IPS-NIHi7 (cell line): ENCODE data around the gene ANKRD11.
"Not testable (repeated sequence)": the region's sequence is repeated elsewhere in the genome, so short reads cannot be mapped to it uniquely, and the experiment has no call there.

Experiments used
- DNase-seq: peaks from one replicate; pipeline ENCODE4 v3.0.0; 2012; ENCODE audit warnings: mixed read lengths; ENCODE audit errors: extremely low spot score

The ANKRD11 gene

DNA sequence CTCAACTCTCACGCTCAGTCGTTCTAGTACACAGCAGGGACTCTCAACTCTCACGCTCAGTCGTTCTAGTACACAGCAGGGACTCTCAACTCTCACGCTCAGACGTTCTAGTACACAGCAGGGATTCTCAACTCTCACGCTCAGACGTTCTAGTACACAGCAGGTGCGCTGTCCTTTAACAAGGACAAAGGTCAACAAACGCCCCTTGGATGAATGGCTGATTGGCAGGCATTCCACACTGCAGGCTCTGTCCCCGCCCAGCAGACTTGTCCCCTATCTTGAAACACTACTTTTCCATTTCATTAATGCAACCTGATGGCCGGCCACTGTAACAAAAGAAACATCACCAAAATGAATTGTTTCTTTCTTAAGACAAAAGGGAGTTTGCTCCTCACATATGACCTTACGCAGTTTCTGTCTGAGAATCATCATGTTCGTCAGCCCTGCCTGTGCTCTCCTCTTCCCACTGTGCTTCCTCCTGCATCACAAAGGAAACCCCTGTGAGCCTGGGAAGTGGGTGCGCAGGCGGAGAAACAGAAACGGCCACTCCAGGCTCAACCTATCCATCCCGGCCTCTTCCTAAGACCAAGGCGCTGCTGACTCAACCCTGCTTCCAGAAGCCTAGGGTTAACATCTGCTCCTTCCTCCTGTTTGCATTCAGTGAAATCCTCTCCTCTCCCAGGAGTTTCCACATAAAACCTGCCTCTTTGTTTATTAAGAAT is 59.8 kb downstream of the ANKRD11 start:
- no peak for DNase-seq

DNA sequence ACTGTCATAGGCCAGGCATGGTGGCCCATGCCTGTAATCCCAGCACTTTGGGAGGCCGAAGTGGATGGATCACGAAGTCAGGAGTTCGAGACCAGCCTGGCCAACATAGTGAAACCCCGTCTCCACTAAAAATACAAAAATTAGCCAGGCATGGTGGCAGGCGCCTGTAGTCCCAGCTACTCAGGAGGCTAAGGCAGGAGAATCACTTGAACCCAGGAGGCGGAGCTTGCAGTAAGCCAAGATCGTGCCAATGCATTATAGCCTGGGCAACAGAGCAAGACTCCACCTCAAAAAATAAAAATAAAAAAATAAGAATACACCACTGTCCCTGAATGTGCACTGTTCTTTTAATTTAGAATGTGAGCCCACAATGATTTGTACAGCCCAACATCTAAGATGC is 61.8 kb downstream of the ANKRD11 start:
- not testable (repeated sequence) for DNase-seq

DNA sequence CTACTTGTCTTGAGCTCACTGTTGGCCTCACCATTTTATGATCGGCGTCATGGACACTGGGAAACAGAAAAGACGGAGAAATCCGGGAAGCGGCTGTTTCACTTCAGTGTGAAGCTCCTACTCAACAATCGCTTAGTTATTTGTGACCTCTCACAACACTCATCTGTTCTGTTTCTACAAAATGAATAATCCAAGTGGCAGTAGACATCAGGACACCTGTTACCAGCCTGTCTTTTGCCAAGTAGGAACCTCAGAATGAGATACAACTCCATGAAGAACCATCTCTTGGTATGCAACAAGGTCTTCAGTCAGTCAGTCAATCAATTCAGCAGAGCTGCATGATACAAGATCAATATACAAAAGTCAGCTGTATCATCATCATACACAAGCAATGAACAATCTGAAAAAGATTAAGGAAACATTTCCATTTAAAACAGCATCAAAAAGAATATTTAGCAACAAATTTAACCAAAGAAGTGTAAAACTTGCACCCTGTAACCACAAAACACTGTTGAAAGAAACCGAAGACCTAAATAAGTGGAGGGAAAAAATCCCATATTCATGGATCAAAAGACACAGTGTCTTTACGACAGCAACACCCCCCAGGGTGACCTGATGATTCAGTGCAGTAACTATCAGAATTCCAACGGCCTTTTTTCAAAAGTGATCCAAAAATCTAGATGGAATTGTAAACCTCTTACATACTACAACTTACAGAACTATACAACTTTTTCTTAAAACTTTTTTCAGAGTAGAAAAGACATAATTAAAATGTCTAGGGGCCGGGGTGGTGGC is 63.4 kb downstream of the ANKRD11 start:
- no peak for DNase-seq

DNA sequence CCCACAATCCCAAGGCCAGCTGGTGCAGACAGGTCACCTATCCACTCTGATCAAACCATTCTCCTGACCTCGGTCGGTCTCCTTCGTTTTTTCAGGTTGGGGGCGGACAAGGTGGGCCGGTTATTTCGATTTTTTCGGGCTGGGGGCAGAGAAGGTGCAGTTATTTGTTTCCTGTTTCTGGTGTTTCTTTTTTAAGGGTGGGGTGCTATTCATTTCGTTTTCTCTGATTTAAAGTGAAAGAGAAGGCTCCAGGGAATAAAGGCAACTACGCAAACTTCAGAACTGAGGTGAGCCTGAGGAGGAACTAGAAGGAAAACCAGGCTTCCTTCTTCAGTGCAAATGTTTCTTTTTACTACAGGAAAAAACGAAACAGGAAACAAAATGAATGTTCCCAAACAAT is 64.8 kb downstream of the ANKRD11 start:
- DNase-seq: no peak

DNA sequence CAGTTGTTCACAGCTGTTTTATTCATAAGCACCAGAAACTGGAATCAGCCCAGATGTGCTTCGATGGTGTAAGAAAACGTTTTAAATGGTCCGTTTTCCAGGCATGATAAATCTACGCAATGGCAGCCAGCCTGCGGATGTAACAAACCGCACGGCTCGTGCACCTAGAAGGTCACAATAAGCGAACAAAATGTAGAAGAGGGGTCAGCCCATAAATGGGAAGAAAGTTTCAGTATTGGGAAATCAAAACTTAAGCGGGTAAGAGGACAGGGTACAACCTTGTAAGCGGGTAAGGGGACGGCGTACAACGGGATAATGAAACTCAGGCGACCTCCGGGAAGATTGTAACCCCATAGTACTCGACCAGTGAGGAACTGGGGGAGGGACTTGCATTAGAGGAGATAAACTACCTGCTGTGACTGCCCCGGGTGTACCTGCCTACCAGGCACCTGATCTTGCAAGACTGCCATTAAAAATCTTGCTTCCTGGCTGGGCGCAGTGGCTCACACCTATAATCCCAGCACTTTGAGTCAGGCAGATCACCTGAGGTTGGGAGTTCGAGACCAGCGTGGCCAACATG is 66.6 kb downstream of the ANKRD11 start:
- no peak for DNase-seq

DNA sequence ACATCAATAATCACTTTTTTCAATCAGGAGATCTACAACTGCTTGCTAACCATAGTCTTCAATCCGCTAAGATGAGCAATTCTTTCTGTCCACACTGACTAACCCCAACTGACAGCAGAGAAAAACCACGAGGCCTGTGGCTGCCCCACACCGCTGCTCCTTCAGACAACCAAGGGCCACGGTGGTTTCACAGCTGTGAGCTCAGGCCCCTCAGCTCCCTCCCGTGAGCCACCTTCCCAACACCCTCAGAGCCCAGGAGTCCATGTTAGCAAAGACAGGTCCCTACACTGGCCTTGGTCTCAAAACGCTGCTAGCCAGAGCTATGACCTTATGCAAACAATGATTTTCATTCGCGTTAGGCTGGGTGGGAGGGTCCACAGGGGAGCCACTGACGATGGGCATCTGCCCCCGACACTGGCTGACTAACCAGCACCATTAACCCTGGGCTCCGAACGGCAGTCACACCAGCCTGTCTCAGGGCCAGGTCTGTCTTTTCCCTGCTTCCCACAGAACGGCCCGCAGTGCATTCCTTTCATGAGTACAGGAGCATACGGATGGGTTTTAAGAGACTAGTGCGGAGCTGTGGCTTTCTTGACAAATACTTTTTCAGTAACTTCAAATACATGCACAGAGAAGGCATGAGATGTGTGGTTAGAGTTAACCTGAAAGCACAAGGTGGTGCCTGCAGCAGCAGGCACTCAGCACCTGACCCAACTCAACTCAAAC is 67.3 kb downstream of the ANKRD11 start:
- no peak for DNase-seq

DNA sequence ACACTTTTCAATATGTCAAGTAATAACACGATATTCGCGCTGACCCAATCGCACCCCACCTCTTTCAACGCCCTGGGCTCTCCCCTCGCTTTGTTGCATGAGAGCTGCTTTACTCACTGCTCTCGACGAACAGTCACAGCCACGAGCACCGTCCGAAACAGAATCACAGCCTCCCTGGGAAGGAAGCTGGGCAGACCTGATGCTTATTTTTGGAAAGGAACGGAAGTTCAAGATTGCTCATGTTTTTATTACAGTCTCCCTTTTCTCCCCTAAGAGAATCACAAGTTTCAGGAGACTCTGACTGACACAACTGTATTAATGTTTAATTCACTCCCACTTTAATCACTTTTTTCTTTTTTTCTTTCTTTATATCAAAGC is 67.8 kb downstream of the ANKRD11 start:
- no peak for DNase-seq

DNA sequence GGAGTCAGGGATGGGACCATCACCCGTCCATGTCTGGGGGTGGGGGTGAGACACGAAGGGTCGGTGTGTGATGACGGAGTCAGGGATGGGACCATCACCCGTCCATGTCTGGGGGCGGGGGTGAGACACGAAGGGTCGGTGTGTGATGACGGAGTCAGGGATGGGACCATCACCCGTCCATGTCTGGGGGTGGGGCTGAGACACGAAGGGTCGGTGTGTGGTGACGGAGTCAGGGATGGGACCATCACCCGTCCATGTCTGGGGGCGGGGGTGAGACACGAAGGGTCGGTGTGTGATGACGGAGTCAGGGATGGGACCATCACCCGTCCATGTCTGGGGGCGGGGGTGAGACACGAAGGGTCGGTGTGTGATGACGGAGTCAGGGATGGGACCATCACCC is 69.1 kb downstream of the ANKRD11 start:
- not testable (repeated sequence) for DNase-seq

DNA sequence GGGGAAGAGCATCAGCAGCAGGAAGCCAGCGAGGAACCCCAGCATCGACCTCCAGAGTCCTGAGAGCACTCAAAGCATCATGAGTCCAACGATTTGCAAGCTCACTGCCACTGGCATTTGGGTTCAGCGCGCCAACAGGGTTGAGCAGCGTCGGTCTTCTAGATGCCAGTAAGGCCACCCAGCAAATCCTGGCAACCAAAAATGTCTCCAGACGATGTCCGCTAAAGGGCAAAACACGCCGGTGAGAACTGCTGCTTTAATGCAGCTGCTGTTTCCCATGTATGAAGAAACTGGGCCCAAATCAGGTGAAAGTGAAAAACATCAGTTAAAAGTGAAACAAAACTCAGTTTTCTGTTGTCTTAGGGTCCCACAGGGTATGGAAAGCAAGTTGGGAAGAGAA is 70.2 kb downstream of the ANKRD11 start:
- no peak for DNase-seq

DNA sequence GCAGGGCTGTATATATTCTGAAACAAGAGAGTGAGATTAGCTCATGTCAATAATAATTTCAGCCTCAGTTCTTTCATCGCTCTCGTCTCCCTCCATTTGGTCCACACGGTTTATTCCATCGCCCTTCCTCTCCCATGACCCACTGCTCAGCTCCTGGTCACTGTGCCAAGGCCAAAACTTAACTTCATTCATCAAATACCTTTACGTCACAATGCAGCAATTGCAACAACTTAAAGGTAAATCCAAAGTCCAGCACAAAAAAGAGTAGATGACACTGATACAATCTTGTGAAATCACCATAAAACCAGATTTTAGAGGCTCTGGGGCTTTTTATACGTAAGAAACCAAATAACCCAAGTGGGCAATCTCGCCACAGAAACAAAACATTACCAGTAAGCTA is 72.0 kb downstream of the ANKRD11 start:
- no peak for DNase-seq

DNA sequence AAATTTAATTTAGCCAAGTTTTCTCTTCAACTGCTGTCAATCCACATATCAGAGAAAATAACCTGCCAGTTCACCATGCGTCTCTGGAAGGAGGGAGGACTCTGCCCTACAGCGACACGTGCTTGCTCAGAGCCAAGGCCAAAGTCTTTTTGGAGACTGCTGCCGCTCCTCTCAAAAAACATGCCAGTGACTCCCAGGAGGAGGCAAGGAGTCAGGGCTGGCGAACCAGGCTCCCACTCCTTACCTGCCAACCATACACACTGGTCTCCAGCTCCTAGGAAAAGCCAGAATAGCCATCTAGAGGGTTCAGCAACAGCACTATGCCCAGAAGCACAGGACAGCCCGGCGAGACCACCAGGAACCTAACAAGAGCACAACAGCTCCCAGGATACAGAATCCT is 73.0 kb downstream of the ANKRD11 start:
- no peak for DNase-seq

DNA sequence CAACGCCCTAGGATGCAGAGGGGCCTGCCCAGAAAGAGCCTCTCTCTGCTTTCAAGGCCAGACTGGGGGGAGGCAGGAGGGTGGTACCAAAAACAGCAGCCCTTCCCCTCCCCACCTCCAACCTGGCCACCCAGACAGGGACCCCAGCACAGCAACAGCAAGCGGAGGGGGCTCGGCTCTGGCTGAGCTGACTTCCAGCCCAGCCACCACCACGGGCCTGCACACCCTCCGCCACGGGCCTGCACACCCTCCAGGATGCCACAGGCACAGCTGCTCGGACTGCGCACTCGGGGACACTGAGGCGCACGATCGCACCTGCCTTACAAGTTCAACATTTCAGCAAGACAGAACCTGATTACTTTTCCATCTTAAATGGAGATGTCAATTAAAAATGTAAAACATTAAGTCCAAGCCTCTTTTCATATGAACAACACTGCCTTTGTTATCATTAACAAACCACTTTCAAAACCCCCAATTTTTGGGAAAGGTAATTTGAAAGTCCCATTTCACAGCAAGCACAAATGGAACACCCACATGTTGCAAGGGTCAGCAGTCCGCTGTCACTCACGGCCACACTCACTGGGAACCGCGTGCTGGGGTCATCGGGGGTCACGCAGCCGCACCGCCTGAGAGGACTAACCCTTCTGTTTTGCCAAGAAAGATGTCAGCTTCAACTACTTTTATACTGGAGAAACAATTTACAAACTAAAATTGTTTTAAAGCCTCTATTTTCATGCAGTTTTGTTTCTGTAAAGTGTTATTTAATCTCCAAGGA is 76.4 kb downstream of the ANKRD11 start:
- DNase-seq: no peak

DNA sequence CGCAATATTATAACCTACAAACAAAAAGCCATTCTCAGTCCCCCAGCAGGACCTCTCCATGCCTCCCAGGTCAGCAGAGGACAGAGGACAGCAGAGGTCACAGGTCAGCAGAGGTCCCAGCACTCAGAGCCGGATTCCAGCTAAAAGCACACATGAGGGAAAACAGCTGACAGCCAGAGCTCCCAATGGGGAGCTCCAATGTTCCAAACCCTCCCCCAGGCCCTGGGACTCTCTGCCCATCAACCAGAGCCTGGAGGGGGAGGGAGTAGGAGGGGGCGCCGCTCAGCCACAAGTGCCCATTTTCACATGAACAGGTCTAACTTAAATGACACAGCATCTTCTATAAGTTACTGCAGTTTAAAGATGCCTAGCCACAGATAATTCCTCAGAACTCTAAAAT is 77.5 kb downstream of the ANKRD11 start:
- DNase-seq: no peak

DNA sequence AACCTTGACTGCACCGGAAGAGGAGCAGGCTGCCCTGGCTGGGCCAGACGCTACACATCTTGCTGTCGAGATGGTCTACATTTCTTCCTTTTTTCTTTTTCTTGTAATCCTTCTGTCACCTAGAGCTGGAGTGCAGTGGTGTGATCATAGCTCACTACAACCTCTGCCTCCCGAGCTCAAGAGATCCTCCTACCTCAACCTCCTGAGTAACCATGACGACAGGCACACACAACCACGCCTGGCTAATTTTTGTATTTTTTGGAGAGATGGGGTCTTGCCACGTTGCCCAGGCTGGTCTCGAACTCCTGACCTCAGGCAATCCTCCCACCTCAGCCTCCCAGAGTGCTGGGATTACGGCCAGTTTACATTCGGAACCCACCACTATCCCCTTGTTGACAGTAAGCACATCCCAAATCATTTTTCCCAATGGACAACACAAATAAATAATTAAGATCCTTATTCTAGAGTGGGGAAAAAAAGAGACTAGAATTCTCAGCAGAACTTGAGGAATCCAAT is 79.0 kb downstream of the ANKRD11 start:
- DNase-seq: no peak

DNA sequence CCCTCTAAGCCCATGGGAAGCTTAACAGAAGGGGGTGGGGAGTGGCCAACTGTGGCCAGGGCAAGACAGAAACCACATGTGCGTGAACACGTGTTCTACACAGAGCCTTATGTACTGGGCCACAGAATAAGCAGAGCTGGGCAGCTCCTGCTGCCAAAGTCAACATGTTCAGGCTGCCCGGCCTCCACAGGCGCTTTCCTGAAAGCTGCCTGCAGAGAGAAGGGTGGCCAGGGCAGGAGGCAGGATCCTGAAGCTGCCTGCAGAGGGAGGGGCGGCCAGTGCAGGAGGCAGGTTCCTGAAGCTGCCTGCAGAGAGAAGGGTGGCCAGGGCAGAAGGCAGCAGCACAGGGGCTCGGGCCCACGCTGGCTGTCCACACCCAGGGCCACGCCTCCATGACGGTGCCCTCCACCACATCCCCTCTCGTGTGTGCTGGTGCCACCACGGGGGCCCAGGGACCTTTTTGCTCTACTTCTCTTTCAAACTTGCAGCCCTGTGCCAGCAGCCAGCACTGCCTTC is 79.5 kb downstream of the ANKRD11 start:
- DNase-seq: no peak

DNA sequence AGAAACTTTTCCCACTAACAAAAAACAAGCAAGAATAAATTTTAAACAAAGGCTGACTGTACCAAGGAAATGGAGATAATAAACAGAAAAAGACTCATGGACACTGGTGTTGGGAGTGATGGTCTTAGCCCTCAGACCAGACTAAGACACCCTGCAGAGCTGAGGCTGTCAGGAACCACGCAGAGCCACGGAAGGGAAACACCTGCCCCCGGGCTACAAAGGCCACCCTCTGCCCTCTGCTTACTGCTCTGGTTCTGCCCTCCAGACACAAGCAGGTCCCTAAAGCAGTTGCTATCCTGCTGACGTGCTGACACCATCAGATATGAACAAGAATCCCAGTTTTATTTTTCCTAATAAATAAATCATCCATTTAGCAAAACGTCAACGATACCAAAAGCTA is 80.0 kb downstream of the ANKRD11 start:
- DNase-seq: no peak

DNA sequence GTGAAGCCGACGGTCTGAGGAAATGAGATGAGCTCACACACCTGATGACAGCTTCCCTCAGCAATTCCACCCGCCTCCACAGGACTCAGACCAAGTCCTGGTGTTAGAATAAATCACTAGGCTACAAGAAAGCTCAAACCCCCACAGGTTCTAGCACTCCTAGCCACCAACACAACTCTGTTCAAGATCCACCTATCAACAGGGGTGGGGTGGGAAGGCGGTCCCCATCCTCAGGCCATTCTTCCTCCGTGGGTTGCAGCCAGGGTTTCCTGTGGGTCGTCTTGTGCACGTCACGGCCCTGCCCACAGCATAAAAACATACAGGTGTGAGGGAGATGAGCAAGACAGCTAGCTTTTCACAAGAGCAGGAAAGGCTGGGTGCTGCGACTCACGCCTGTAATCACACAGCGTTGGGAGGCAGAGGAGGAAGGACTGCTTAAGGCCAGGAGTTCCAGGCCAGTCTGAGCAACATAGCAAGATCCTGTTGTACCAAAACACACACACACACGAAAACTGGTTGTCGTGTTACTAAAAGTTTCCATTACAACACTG is 81.1 kb downstream of the ANKRD11 start:
- no peak for DNase-seq

DNA sequence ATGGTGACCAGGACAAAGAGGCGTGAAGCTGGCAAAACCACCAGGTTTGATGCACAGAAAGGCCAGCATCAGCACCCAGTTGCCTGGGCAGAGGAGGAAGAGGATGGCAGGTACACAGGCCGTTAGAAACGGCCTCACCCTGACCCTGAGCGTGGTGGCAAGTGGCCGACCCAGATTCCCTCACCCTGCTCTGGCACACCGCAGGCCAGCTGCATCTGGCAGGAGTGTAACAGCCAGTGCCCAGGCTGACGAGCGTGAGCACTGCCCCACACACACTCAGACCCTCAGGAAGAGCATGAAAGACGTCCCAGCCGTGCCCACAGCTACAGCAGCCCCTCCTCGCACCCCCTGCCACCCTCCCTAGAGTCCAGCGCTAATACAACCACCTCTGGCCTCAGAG is 82.0 kb downstream of the ANKRD11 start:
- no peak for DNase-seq

DNA sequence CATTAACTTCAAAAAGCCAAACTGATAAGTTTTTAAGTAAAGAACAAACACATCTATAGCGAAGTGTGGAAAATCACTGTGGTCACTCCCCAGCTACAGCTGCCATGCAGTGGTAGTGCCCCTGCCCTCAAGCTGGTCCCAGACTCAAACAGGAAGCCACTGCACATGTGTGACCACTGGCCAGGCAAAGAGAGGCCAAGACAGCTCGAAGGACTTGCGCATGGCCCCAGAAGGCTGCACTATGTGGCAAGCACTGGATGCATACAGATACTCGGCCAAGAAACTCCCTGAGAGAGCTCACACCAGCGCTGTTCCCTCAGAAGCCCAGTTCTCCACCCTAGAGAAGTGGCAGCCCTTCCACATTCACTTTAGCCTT is 82.4 kb downstream of the ANKRD11 start:
- DNase-seq: no peak

DNA sequence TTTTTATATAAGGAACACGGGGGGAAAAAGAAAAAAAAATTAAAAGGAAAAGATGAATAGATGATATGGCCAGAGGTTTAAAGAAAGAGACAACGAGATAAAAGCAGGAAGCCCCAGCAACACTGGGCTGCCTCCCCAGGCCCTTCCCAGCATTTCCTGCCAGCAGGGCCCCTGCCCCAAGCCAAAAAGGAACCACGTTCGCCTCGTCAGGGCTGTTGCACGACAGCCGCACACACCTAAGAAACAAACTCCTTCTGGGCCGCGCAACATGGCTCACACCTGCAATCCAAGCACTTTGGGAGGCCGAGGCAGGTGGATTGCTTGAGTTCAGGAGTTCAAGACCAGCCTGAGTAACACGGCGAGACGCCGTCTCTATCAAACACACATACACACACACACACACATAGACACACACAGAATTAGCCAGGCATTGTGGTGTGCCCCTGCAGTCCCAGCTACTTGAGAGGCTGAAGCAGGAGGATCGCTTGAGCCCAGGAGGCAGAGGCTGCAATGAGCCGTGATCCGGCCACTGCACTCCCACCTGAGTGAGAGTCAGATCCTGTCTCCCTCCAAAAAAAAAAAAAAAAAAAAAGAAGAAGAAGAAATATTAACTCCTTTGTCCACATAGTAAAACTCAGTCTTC is 83.0 kb downstream of the ANKRD11 start:
- no peak for DNase-seq
